ENCODE results near the gene LRRC2. TPM values are rescaled to one million over a fixed set of nuclear protein-coding genes. Genes with fewer than 3 reads are reported as not detected.

LRRC2 gene
- total and polyA plus RNA-seq, 9 donors: 3.9 to 9.3 (median 6.2) TPM

DNA sequence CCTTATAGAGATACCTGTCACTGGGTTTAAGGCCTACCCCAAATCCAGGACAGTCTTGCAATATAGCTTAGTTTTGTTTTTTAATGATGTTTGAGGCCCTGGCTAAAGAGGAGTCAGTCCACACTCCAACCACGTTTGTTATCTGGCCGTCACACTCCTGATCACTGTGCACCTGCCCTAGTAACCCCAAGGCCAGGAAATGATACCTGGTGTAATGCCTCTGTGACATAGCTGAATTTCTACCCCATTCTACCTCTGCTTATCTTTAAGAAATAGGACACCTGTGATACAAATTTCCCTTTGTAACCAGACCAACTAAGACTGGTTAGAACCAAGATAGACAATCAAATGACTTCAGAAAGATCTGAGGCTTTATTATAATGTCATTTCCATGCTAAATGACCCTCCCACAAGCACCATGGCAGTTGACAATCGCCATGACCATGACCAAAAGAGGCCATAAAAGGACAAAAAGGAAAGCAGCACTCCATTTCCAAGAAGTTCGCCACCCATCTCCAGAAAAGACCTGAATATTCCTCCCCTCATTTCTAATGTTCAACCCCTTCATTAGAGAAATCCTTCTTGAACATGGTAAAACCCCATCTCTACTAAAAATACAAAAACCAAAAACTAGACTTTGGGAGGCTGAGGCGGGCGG, 73.1 kb downstream of the LRRC2 start:
- Histone ChIP-seq H3K9me3 (no peaks in the 10 kb centered on the region), H3K27me3 (no peaks in the 10 kb centered on the region), H3K4me1 (ENCODE audit: insufficient read depth) (no peaks in the 10 kb centered on the region), H3K4me3 (no peak overlapping the region), H3K36me3 (no peaks in the 10 kb centered on the region), H3K27ac (no peak overlapping the region)
- WGBS, 3 donors: 83 to 86% (median 84%) methylated on average over 6 of the region's 6 CpGs
- DNase-seq: no peak
- intact Hi-C loops (cut with DNase I): no loop called here
- TF ChIP-seq, protein P1, sequence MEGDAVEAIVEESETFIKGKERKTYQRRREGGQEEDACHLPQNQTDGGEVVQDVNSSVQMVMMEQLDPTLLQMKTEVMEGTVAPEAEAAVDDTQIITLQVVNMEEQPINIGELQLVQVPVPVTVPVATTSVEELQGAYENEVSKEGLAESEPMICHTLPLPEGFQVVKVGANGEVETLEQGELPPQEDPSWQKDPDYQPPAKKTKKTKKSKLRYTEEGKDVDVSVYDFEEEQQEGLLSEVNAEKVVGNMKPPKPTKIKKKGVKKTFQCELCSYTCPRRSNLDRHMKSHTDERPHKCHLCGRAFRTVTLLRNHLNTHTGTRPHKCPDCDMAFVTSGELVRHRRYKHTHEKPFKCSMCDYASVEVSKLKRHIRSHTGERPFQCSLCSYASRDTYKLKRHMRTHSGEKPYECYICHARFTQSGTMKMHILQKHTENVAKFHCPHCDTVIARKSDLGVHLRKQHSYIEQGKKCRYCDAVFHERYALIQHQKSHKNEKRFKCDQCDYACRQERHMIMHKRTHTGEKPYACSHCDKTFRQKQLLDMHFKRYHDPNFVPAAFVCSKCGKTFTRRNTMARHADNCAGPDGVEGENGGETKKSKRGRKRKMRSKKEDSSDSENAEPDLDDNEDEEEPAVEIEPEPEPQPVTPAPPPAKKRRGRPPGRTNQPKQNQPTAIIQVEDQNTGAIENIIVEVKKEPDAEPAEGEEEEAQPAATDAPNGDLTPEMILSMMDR (IDR thresholded peaks at IDR 0.05): no peak
- TF ChIP-seq EP300 (IDR thresholded peaks at IDR 0.05) (no peak), POLR2A (IDR thresholded peaks at IDR 0.05) (no peak)

DNA sequence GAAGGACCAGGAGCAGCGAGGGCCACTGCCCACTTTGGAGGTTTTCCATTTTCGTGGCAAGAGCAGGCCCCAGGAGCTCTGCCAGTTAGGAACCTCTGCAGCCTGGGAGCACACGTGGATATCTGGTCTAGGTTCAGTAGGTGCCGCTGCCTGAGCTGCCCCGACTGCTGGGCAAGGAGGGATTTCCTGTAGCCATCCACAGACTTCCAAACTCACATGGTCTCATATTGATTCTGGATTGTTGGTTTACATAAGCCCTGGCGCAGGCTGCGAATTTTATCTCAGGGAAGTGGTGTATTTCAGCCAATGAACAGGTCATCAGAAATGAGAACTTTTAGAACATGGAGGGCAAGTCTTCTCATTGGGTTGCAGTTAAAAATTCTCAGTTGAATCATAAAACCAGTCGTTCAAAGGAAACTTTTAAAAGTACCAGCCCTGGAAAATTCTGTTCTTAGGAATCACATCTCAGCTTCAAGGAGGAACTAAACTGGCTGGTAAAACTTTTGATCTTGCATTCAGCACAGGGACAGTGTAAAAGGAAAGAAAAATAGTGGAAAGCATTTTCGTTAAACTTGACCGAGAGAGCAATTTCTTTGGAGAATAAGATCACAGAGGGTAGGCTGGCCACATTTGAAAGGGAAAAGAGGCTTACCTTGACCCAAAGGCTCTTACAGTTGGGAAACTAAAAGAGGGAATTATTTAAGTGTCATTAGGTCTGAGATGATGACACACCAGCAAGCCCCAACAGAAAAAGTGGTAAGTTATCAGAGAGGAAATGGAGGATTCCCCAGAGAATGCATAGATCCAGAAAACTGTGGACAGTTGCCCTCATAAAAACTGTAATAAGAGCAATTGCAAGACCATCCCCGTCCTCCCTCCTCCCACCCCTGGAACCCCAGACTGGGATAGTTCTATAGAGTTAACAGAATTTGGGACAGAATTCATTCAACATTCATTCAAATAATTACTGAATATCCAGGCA, 74.7 kb downstream of the LRRC2 start:
- H3K4me1 ChIP-seq (ENCODE audit: insufficient read depth): no peaks in the 10 kb centered on the region
- no peak overlapping the region for H3K27ac ChIP-seq
- no peak overlapping the region for H3K4me3 ChIP-seq
- DNase-seq: no peak
- WGBS, 3 donors: 62 to 69% (median 63%) methylated on average over 11 of the region's 11 CpGs
- no peaks in the 10 kb centered on the region for H3K9me3 ChIP-seq
- TF ChIP-seq, protein P1 (IDR thresholded peaks at IDR 0.05): no peak
- TF ChIP-seq POLR2A (IDR thresholded peaks at IDR 0.05) (no peak), EP300 (IDR thresholded peaks at IDR 0.05) (no peak)
- intact Hi-C loops (cut with DNase I): no loop called here
- H3K36me3 ChIP-seq: no peaks in the 10 kb centered on the region
- H3K27me3 ChIP-seq: no peaks in the 10 kb centered on the region

DNA sequence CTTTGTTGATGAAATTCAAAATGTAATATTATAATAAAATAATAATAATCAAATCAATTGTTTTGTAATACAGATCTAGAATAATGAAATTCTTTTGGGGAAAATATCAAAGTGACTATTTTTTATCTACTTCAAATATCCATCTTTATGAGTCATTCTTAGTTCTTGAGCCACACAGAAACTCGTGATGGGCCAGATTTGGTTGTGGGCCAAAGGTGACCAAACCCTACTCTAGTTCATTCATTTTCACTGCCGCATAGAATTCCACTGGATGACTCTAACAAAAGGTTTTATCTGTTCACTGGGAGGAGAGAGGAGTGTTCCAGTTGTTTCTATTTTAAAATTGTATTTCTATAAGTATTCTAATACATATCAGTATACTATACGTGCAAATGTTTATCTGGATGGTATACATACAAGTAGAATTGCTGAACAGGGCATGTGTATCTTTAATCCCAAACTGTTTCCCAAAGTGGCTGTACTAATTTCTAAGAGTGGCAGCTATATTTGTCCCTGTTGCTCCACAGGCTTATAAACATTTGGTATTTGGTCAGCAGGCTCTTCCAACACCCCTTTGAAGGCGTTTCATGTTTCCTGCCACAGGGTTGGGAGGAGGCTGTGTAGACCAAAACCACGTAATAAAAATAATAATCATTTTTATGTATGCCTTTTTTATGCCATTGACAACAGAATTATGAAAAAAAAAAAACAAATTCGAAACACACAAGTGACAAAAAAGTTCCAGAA, 75.6 kb downstream of the LRRC2 start:
- Histone ChIP-seq H3K27me3 (no peaks in the 10 kb centered on the region), H3K36me3 (no peaks in the 10 kb centered on the region), H3K4me3 (no peak overlapping the region), H3K9me3 (no peaks in the 10 kb centered on the region), H3K4me1 (ENCODE audit: insufficient read depth) (no peaks in the 10 kb centered on the region), H3K27ac (no peak overlapping the region)
- DNase-seq: no peak
- TF ChIP-seq, protein P1 (IDR thresholded peaks at IDR 0.05): no peak
- no peak for TF ChIP-seq POLR2A (IDR thresholded peaks at IDR 0.05)
- no peak for TF ChIP-seq EP300 (IDR thresholded peaks at IDR 0.05)
- intact Hi-C loops (cut with DNase I): no loop called here
- WGBS, 3 donors: 64 to 78% (median 75%) methylated on average over 6 of the region's 6 CpGs

DNA sequence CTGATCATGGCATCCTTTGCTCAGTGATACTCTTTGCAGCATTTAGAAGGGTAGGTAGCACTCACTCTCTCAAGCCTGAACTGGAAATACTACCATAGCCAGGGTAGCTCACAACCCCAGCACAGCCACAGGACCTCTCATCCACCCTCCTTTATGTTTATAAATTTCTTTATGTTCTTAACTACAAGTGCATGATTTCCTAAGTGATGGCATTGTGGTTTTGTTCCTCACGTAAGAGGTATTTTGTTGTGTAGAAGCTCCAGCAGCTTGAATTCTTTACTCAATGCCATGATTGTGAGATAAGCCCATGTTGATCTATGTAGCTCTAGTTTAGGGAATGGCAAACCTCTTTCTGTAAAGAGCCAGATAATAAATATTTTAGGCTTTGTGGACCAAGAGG, 76.2 kb downstream of the LRRC2 start:
- WGBS, 3 donors: 66 to 70% (median 68%) methylated on average over 1 of the region's 1 CpG
- no peak for TF ChIP-seq EP300 (IDR thresholded peaks at IDR 0.05)
- no peak for TF ChIP-seq POLR2A (IDR thresholded peaks at IDR 0.05)
- TF ChIP-seq, protein P1 (IDR thresholded peaks at IDR 0.05): no peak
- no peak overlapping the region for H3K27ac ChIP-seq

More for the DNA sequence above, 76.2 kb downstream of the LRRC2 start:
- H3K4me1 ChIP-seq (ENCODE audit: insufficient read depth): no peaks in the 10 kb centered on the region
- no peak for DNase-seq
- no peaks in the 10 kb centered on the region for H3K9me3 ChIP-seq
- intact Hi-C loops (cut with DNase I): loop anchor here (2.0 to 10.0 kb wide), 3 partner anchors 141 to 145 kb away; no protein-coding TSS in a partner anchor
- no peaks in the 10 kb centered on the region for H3K27me3 ChIP-seq
- H3K36me3 ChIP-seq: no peaks in the 10 kb centered on the region
- H3K4me3 ChIP-seq: no peak overlapping the region
